ENCODE results near the gene POC1B.

- TF ChIP-seq CREB5 (CRISPR knock-in tag; IDR thresholded peaks at IDR 0.05; ENCODE audit: low read depth) (no peak), PATZ1 (CRISPR knock-in tag; IDR thresholded peaks at IDR 0.05; ENCODE audit: borderline replicate concordance) (no peak), TOX (CRISPR knock-in tag; IDR thresholded peaks at IDR 0.05; ENCODE audit: borderline replicate concordance) (no peak), BACH2 (CRISPR knock-in tag; IDR thresholded peaks at IDR 0.05; ENCODE audit: borderline replicate concordance) (no peak), ZNF70 (CRISPR knock-in tag; IDR thresholded peaks at IDR 0.05) (no peak), SNAI2 (CRISPR knock-in tag; IDR thresholded peaks at IDR 0.05) (no peak), ISL1 (CRISPR knock-in tag; IDR thresholded peaks at IDR 0.05) (no peak), ZFP30 (CRISPR knock-in tag; IDR thresholded peaks at IDR 0.05) (no peak), ZC3H10 (CRISPR knock-in tag; IDR thresholded peaks at IDR 0.05) (no peak), ARNTL (CRISPR knock-in tag; IDR thresholded peaks at IDR 0.05; ENCODE audit: borderline replicate concordance, low read depth) (no peak), ESRRG (CRISPR knock-in tag; IDR thresholded peaks at IDR 0.05) (no peak)
Measured at GRCh38 chr12:89521364-89522223, 4.3 kb downstream of the POC1B start.

Data from SK-N-SH treated with all-trans-retinoic acid at 6 μM for 48 hours (cell line).